NCI-H524 treated with DMSO at 0.1 percent for 48 hours (cell line): ENCODE data around the gene SEC16A.

Experiments
- DNase-seq: peaks from one replicate; lab custom pipeline; 2025; lab: John Stamatoyannopoulos, UW

SEC16A gene

GRCh38 chr9:136502196-136502595, 19.4 kb upstream of the SEC16A start:
- DNase-seq = no peak

- DNase-seq = no peak
Measured at GRCh38 chr9:136501686-136502085, 18.8 kb upstream of the SEC16A start.

GRCh38 chr9:136499935-136500910, 17.4 kb upstream of the SEC16A start:
- DNase-seq = no peak

GRCh38 chr9:136499071-136499934, 16.5 kb upstream of the SEC16A start:
- DNase-seq = no peak

- DNase-seq = no peak
Measured at GRCh38 chr9:136497916-136498695, 15.3 kb upstream of the SEC16A start.

- DNase-seq = no peak
Measured at GRCh38 chr9:136496801-136497620, 14.2 kb upstream of the SEC16A start.

- no peak for DNase-seq
Measured at GRCh38 chr9:136496181-136496580, 13.3 kb upstream of the SEC16A start.

GRCh38 chr9:136495238-136495800, 12.5 kb upstream of the SEC16A start:
- no peak for DNase-seq

- no peak for DNase-seq
Measured at GRCh38 chr9:136494531-136495215, 11.8 kb upstream of the SEC16A start.

- DNase-seq = no peak
Measured at GRCh38 chr9:136494012-136494411, 11.2 kb upstream of the SEC16A start.

- no peak for DNase-seq
Measured at GRCh38 chr9:136493567-136493971, 10.7 kb upstream of the SEC16A start.

GRCh38 chr9:136492978-136493522, 10.2 kb upstream of the SEC16A start:
- DNase-seq = no peak

GRCh38 chr9:136489731-136490130, 6.9 kb upstream of the SEC16A start:
- DNase-seq = no peak

- DNase-seq = no peak
Measured at GRCh38 chr9:136488247-136489214, 5.7 kb upstream of the SEC16A start.

- no peak for DNase-seq
Measured at GRCh38 chr9:136487672-136488071, 4.8 kb upstream of the SEC16A start.

- DNase-seq = no peak
Measured at GRCh38 chr9:136486823-136487620, 4.2 kb upstream of the SEC16A start.

GRCh38 chr9:136486131-136486530, 3.3 kb upstream of the SEC16A start:
- DNase-seq = no peak
